Measurements from ENCODE around the gene MCCC2. TPM values are rescaled to one million over a fixed set of nuclear protein-coding genes. Genes with fewer than 3 reads are reported as not detected.
A peak's percentile ranks its signal among the peaks of the same experiment; 100 is the strongest.
"Not testable (repeated sequence)": the region's sequence is repeated elsewhere in the genome, so short reads cannot be mapped to it uniquely, and the experiment has no call there.

MCCC2 gene
- polyA plus RNA-seq, 2 of the 4 experiments (the other 2 are of a cell fraction): 49.4 to 88.4 TPM

DNA sequence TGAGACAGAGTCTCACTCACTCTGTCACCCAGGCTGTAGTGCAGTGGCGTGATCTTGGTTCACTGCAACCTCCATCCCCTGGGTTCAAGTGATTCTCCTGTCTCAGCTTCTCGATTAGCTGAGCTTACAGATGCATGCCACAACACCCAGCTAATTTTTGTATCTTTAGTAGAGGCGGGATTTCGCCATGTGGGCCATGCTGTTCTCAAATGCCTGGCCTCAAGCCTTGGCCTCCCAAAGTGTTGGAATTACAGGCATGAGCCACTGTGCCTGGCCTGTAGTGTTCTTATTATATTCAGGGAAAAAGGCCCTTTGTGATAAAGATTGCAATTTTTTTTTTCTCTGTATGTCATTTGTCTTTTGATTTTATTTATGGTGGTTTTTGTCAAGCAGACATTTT is 24.0 kb upstream of the MCCC2 start:
- no peak for TF ChIP-seq EP300 (IDR thresholded peaks at IDR 0.05)
- no peak for TF ChIP-seq BHLHE40 (IDR thresholded peaks at IDR 0.05; ENCODE audit: low read depth, low read length)
- no peak for TF ChIP-seq NFE2L2 (conservative IDR thresholded peaks at IDR 0.05; ENCODE audit: low read length)
- TF ChIP-seq MAZ (IDR thresholded peaks at IDR 0.05; ENCODE audit: borderline replicate concordance, low read depth, low read length): no peak
- TF ChIP-seq, protein P1, sequence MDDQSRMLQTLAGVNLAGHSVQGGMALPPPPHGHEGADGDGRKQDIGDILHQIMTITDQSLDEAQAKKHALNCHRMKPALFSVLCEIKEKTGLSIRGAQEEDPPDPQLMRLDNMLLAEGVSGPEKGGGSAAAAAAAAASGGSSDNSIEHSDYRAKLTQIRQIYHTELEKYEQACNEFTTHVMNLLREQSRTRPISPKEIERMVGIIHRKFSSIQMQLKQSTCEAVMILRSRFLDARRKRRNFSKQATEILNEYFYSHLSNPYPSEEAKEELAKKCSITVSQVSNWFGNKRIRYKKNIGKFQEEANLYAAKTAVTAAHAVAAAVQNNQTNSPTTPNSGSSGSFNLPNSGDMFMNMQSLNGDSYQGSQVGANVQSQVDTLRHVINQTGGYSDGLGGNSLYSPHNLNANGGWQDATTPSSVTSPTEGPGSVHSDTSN (IDR thresholded peaks at IDR 0.05): no peak
- Histone ChIP-seq H3K4me2 (no peak overlapping the region), H3K4me3 (no peak overlapping the region), H3K4me1 (no peaks in the 10 kb centered on the region), H3K27ac (no peak overlapping the region), H3K9me3 (no peaks in the 10 kb centered on the region)
- POLR2A ChIA-PET: no interaction called here
- CTCF ChIA-PET: interaction anchor here (0.6 to 1.4 kb wide), 3 partner anchors 34 to 87 kb away, joined by 3 read pairs; no protein-coding TSS in a partner anchor
- ATAC-seq: no peak
- WGBS (ENCODE audit: missing lambda C conversion rate): 93% methylated on average over 4 of the region's 4 CpGs
- no peak for FAIRE-seq
- no peak for DNase-seq (ENCODE audit: low read depth in 1 of 2, low spot score in 1 of 2)

DNA sequence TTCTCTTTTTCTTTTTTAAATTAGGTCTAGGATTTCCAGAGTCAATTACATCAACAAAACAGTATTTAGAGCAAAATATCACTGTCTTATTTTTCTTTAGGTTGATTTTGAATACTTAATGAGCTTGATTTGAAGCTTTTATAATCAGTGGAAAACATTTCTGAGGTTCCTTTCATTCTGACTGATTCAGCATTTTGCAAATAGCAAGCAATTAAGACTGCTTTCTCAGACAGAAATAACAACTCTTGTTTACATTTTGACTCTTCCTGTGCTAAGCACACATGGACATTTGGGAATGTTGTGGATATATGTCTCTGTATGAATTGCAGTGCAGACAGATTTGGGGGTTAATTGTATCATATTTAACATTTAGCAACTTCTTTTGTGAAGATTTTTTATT is 22.2 kb upstream of the MCCC2 start:
- Histone ChIP-seq H3K9me3 (no peaks in the 10 kb centered on the region), H3K4me3 (no peak overlapping the region), H3K4me2 (no peak overlapping the region), H3K27ac (no peak overlapping the region), H3K4me1 (no peaks in the 10 kb centered on the region)
- no peak for TF ChIP-seq EHF (CRISPR knock-in tag; IDR thresholded peaks at IDR 0.05)
- peak; percentile 37 for TF ChIP-seq MAFK (IDR thresholded peaks at IDR 0.05; ENCODE audit: partially characterized antibody)
- POLR2A ChIA-PET: no interaction called here
- no peak for DNase-seq (ENCODE audit: low read depth in 1 of 2, low spot score in 1 of 2)
- FAIRE-seq: peak; percentile 49
- CTCF ChIA-PET: no interaction called here
- no peak for ATAC-seq

DNA sequence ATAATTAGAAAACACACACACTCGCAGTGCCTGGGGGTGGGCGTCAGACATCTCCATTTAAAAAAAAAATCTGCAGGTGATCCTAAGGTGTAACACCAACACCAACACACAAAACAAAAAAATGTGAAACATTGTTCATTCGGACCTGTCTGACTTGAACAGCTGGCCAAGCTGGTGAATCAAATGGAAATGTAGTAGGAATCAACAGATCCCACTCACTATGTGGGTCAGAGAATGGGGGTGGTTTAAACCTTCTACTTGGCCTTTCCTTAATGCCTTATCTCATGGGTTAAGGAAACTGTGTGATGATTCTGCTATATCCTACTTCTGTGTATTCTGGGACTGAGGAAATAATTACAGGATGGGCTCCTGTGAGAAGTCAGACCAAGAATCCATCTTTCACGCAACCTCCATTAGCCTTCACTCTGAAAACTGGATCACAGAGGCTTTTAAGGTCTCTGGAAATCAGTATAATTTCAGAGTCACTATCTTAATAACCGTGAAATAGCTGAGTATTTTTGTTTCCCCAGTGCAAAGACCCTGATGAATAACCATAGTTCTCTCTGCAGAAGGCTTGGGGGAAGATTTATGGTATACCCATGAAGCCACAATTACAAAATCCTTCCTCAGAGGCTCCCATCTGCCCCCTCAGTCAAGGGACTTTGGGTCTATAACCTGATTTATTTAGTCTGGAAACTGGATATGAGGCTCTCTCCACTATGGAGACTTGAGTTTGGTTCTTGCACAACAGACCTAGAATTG is 17.2 kb upstream of the MCCC2 start:
- no peak; a peak in 2 of 6 replicates for ATAC-seq
- TF ChIP-seq CBX2 (IDR thresholded peaks at IDR 0.05; ENCODE audit: borderline replicate concordance, low read depth) (no peak), HOXB13 (CRISPR knock-in tag; IDR thresholded peaks at IDR 0.05; ENCODE audit: low read depth) (no peak), NPAS2 (CRISPR knock-in tag; IDR thresholded peaks at IDR 0.05; ENCODE audit: borderline replicate concordance) (no peak), ZSCAN20 (CRISPR knock-in tag; IDR thresholded peaks at IDR 0.05) (no peak), ZFP36 (IDR thresholded peaks at IDR 0.05; ENCODE audit: borderline replicate concordance, partially characterized antibody) (no peak), KDM5A (IDR thresholded peaks at IDR 0.05) (no peak), CHD4 (IDR thresholded peaks at IDR 0.05; ENCODE audit: borderline replicate concordance) (no peak), ZNF302 (CRISPR knock-in tag; IDR thresholded peaks at IDR 0.05) (no peak), FOSL2 (IDR thresholded peaks at IDR 0.05) (no peak), FOSL2 (CRISPR knock-in tag; IDR thresholded peaks at IDR 0.05) (no peak), RCOR1 (IDR thresholded peaks at IDR 0.05; ENCODE audit: low read depth, low read length) (no peak)
- TF ChIP-seq, protein P2, sequence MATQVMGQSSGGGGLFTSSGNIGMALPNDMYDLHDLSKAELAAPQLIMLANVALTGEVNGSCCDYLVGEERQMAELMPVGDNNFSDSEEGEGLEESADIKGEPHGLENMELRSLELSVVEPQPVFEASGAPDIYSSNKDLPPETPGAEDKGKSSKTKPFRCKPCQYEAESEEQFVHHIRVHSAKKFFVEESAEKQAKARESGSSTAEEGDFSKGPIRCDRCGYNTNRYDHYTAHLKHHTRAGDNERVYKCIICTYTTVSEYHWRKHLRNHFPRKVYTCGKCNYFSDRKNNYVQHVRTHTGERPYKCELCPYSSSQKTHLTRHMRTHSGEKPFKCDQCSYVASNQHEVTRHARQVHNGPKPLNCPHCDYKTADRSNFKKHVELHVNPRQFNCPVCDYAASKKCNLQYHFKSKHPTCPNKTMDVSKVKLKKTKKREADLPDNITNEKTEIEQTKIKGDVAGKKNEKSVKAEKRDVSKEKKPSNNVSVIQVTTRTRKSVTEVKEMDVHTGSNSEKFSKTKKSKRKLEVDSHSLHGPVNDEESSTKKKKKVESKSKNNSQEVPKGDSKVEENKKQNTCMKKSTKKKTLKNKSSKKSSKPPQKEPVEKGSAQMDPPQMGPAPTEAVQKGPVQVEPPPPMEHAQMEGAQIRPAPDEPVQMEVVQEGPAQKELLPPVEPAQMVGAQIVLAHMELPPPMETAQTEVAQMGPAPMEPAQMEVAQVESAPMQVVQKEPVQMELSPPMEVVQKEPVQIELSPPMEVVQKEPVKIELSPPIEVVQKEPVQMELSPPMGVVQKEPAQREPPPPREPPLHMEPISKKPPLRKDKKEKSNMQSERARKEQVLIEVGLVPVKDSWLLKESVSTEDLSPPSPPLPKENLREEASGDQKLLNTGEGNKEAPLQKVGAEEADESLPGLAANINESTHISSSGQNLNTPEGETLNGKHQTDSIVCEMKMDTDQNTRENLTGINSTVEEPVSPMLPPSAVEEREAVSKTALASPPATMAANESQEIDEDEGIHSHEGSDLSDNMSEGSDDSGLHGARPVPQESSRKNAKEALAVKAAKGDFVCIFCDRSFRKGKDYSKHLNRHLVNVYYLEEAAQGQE (IDR thresholded peaks at IDR 0.05): no peak
- TF ChIP-seq, protein P1 (IDR thresholded peaks at IDR 0.05): no peak
- no peaks in the 10 kb centered on the region for H3K4me1 ChIP-seq
- H3K4me3 ChIP-seq: no peak overlapping the region
- H3K27ac ChIP-seq: no peak overlapping the region
- POLR2A ChIA-PET: no interaction called here
- H3K4me2 ChIP-seq: no peak overlapping the region
- CTCF ChIA-PET: no interaction called here
- no peak for DNase-seq (ENCODE audit: low read depth in 1 of 2, low spot score in 1 of 2)
- no peak for FAIRE-seq
- 86% methylated on average over 5 of the region's 5 CpGs for WGBS (ENCODE audit: missing lambda C conversion rate)
- H3K9me3 ChIP-seq: no peaks in the 10 kb centered on the region

DNA sequence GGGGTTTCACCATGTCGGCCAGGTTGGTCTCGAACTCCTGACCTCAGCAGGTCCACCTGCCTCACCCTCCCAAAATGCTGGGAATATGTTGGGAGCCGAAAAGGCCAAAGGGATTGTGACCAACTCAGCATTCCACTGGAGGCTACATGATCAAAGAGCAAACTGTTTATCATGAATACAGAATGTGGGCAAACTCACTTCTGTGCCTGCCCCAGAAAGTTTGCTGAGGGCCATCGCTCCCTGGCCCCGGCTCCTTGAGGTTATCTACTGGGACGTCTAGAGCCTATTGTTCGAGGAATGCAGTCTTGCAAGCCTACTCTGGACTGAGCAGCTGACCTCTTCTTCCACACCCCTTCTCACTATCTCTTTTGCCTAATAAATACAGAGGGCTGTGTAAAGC is 15.3 kb upstream of the MCCC2 start:
- FAIRE-seq; POLR2A ChIA-PET; H3K4me2 ChIP-seq; DNase-seq (ENCODE audit: low read depth in 1 of 2, low spot score in 1 of 2); ATAC-seq; H3K4me1 ChIP-seq; H3K27ac ChIP-seq; H3K9me3 ChIP-seq; H3K4me3 ChIP-seq: not testable (repeated sequence)
- 94% methylated on average over 7 of the region's 7 CpGs for WGBS (ENCODE audit: missing lambda C conversion rate)
- CTCF ChIA-PET: interaction anchor here (1.0 kb wide), 1 partner anchor 30 kb away, joined by 3 read pairs; no protein-coding TSS in a partner anchor
